ENCODE measurements around the gene MCRS1.

GRCh38 chr12:49552899-49553298 is 15.0 kb downstream of the MCRS1 start:
- TF ChIP-seq POLR2A (IDR thresholded peaks at IDR 0.05), result no peak
- no peak for TF ChIP-seq CTCF (IDR thresholded peaks at IDR 0.05)
